Measurements from ENCODE around the gene SLC2A6. TPM values are rescaled to one million over a fixed set of nuclear protein-coding genes. Genes with fewer than 3 reads are reported as not detected.

SLC2A6 gene
- total and polyA plus RNA-seq, 2 of the 8 experiments (the other 6 are each of a cell fraction or from before 2014, with no cell fraction given) = 16.6 to 17.8 TPM

- no peaks in the 10 kb centered on the region for H3K79me2 ChIP-seq (ENCODE audit: control insufficient read depth in 1 of 2, insufficient read depth in 2 of 2, low read length in 2 of 2)
- H3K4me2 ChIP-seq (ENCODE audit: insufficient read depth in 1 of 2, low read depth in 2 of 2, low read length in 2 of 2) = no peak within 1 kb of the TSS; a peak in 1 of 4 replicates
- no peak within 1 kb of the TSS for H3K27ac ChIP-seq (ENCODE audit: low read depth, low read length)
- H2BK15ac ChIP-seq (ENCODE audit: low read length) = peak within 1 kb of the TSS; percentile 96; the same call in 1 of the 2 replicates
- H3K56ac ChIP-seq (replicated peaks; ENCODE audit: insufficient read length, low read depth, low read length) = no peak within 1 kb of the TSS
- no peak within 1 kb of the TSS for H4K5ac ChIP-seq (ENCODE audit: insufficient read length, low read depth, low read length)
- H3K4me1 ChIP-seq (replicated peaks in 1 of 4; ENCODE audit: control insufficient read depth in 3 of 4, insufficient read depth in 4 of 4, low read length in 3 of 4) = peaks cover 4 to 33% (median 30%) of the 10 kb centered on the region in 4 experiments
- H4K8ac ChIP-seq (ENCODE audit: extremely low read depth, insufficient read depth, low read length) = no peak within 1 kb of the TSS
- CTCF ChIA-PET (ENCODE audit: partially characterized antibody) = interaction anchor here (1.2 to 2.7 kb wide), 4 partner anchors 10 to 166 kb away, joined by 3 to 14 read pairs (median 4); no protein-coding TSS in a partner anchor
- H2BK12ac ChIP-seq (ENCODE audit: low read depth, low read length) = peak within 1 kb of the TSS; percentile 94
- no peak within 1 kb of the TSS for H3K23ac ChIP-seq (ENCODE audit: insufficient read length)
- DNase-seq (ENCODE audit: low read depth in 1 of 2, low spot score in 2 of 2) (no peak), FAIRE-seq (no peak)
- H2BK5ac ChIP-seq (ENCODE audit: low read depth, low read length) = peak within 1 kb of the TSS; percentile 84; the same call in 1 of the 2 replicates
- no peaks in the 10 kb centered on the region for H3K36me3 ChIP-seq (ENCODE audit: control insufficient read depth in 2 of 4, insufficient read depth in 4 of 4, low read length in 3 of 4)
- no peak within 1 kb of the TSS for H3K18ac ChIP-seq (ENCODE audit: extremely low read depth, low read length)
- H3K79me1 ChIP-seq (ENCODE audit: low read depth, low read length) = no peaks in the 10 kb centered on the region
- no peaks in the 10 kb centered on the region; the same call in 1 of the 2 replicates for H3K23me2 ChIP-seq (ENCODE audit: low read depth, low read length)
- no peaks in the 10 kb centered on the region for H4K20me1 ChIP-seq (replicated peaks in 1 of 2; ENCODE audit: control insufficient read depth in 1 of 2, insufficient read depth in 2 of 2, low read length in 2 of 2)
- H2BK120ac ChIP-seq (replicated peaks; ENCODE audit: low read depth, low read length) = no peak within 1 kb of the TSS
- H4K91ac ChIP-seq (replicated peaks; ENCODE audit: insufficient read length, low read length) = no peak within 1 kb of the TSS
- H2AFZ ChIP-seq (ENCODE audit: low read length) = no peak within 1 kb of the TSS
- no peak within 1 kb of the TSS for H3K14ac ChIP-seq (ENCODE audit: insufficient read length)
- no peak within 1 kb of the TSS for H3K9ac ChIP-seq (replicated peaks in 1 of 4; ENCODE audit: extremely low read depth in 1 of 4, low read depth in 3 of 4, low read length in 3 of 4)
- no peak within 1 kb of the TSS for H3K4me3 ChIP-seq (ENCODE audit: extremely low read depth in 1 of 4, insufficient read depth in 2 of 4, low read depth in 3 of 4, low read length in 4 of 4)
- WGBS, 2 experiments (ENCODE audit: extremely low coverage in 1 of 2, insufficient coverage in 1 of 2, insufficient read length in 1 of 2, insufficient replicate concordance in 2 of 2, low coverage in 1 of 2, low lambda C conversion rate in 2 of 2, missing lambda C conversion rate in 1 of 2) = 91% methylated on average over 17 of the region's 17 CpGs; no CpG with 5 or more reads in 1 of the 2 experiments
- H2AK5ac ChIP-seq (ENCODE audit: low read depth, low read length) = peak within 1 kb of the TSS; percentile 65; the same call in 1 of the 2 replicates
- peaks cover 0 to 5% (median under 1%) of the 10 kb centered on the region in 4 experiments; a peak in 3 of 7 replicates for H3K27me3 ChIP-seq (replicated peaks in 1 of 4; ENCODE audit: control insufficient read depth in 3 of 4, extremely low read depth in 1 of 4, insufficient read depth in 3 of 4, low read length in 3 of 4)
- no peak within 1 kb of the TSS for H3K4ac ChIP-seq (replicated peaks; ENCODE audit: insufficient read length, low read depth, low read length)
- no peaks in the 10 kb centered on the region for H3K9me3 ChIP-seq (ENCODE audit: insufficient read depth in 2 of 2, low read depth in 1 of 2, low read length in 1 of 2)
- POLR2A ChIA-PET (ENCODE audit: partially characterized antibody) = no interaction called here
- TF ChIP-seq BCL11A (IDR thresholded peaks at IDR 0.05; ENCODE audit: low read depth in 2 of 2, low read length in 2 of 2) (no peak), ATF3 (IDR thresholded peaks at IDR 0.05; ENCODE audit: insufficient read depth, low read depth, low read length) (no peak), RXRA (IDR thresholded peaks at IDR 0.05; ENCODE audit: insufficient read depth, low read depth, low read length) (no peak), CTBP2 (IDR thresholded peaks at IDR 0.05; ENCODE audit: borderline replicate concordance, insufficient read depth, insufficient read length, low read length) (no peak), KDM1A (IDR thresholded peaks at IDR 0.05; ENCODE audit: borderline replicate concordance, low read length) (no peak), PHF8 (conservative IDR thresholded peaks at IDR 0.05; ENCODE audit: low read depth, low read length) (no peak), GTF2F1 (IDR thresholded peaks at IDR 0.05; ENCODE audit: borderline replicate concordance, low read depth, low read length) (no peak), TAF7 (optimal IDR thresholded peaks at IDR 0.05; ENCODE audit: borderline replicate concordance, low read depth, low read length) (no peak), EP300 (IDR thresholded peaks at IDR 0.05; ENCODE audit: borderline replicate concordance in 1 of 2, low read depth in 2 of 2, low read length in 2 of 2) (no peak)
- H2BK20ac ChIP-seq (ENCODE audit: low read length) = no peak within 1 kb of the TSS
Observed at GRCh38 chr9:133524679-133525228, 45.9 kb upstream of the SLC2A6 start, which contains the start of gene MYMK. MYMK (minus strand) TSS chr9:133524959; CDS start chr9:133524844, 115 bp downstream.
